PC-9 (cell line): ENCODE measurements around the gene ARID3A. TPM values are rescaled to one million over a fixed set of nuclear protein-coding genes. Genes with fewer than 3 reads are reported as not detected.
"Not testable (repeated sequence)": the region's sequence is repeated elsewhere in the genome, so short reads cannot be mapped to it uniquely, and the experiment has no call there.

Experiments
- BruUV-seq: library from RNA; stranded (reverse); fragments of 400-500 nt; replicated peaks from 2 replicates; lab custom pipeline; 2021; lab: Mats Ljungman, UMichigan
- CTCF ChIA-PET: fragments of 300-600 bp; sonication (Branson Sonifier 250); formaldehyde crosslinking; loops from one replicate; lab custom pipeline; 2022; ENCODE audit warnings: antibody characterized with exemption; lab: Charles Lee
- POLR2A ChIA-PET: fragments of 300-600 bp; sonication (Branson Sonifier 250); formaldehyde crosslinking; loops from one replicate; lab custom pipeline; 2022; ENCODE audit warnings: antibody characterized with exemption; ENCODE audit not compliant: unreplicated experiment; lab: Charles Lee
- DNase-seq, 2 experiments: peaks; one replicate each; pipeline versions ENCODE4 v3.0.0 to v3.0.0-alpha.2; 2015 to 2022; ENCODE audit warnings: mixed read lengths in 1 of 2
- H2AFZ ChIP-seq: fragments of 200-600 bp; sonication (generic); 2 replicates; pipeline ENCODE4 v1.8.1; 2017; ENCODE audit warnings: antibody characterized with exemption
- H3F3A ChIP-seq: fragments of 200-600 bp; sonication (generic); 2 replicates; pipeline ENCODE4 v1.8.1; 2017; ENCODE audit warnings: antibody characterized with exemption, mild to moderate bottlenecking, low read depth; ENCODE audit not compliant: insufficient read depth
- H3K27ac ChIP-seq: fragments of 200-600 bp; sonication (generic); 2 replicates; pipeline ENCODE4 v1.6.1; 2016; ENCODE audit warnings: mixed run types
- H3K27me3 ChIP-seq: fragments of 200-600 bp; sonication (generic); 2 replicates; pipeline ENCODE4 v1.6.1; 2016; ENCODE audit warnings: low read depth, mixed run types; ENCODE audit not compliant: insufficient read depth
- H3K36me3 ChIP-seq: fragments of 200-600 bp; sonication (generic); 2 replicates; pipeline ENCODE4 v1.6.1; 2016; ENCODE audit warnings: low read depth, mixed run types
- H3K4me1 ChIP-seq: fragments of 200-600 bp; sonication (generic); replicated peaks from 2 replicates; pipeline ENCODE4 v1.6.1; 2016; ENCODE audit warnings: mixed run types; ENCODE audit not compliant: insufficient read depth
- H3K4me2 ChIP-seq: fragments of 200-600 bp; sonication (generic); 2 replicates; pipeline ENCODE4 v1.6.1; 2017; ENCODE audit warnings: mixed run types
- H3K4me3 ChIP-seq: fragments of 200-600 bp; sonication (generic); 2 replicates; pipeline ENCODE4 v1.6.1; 2016; ENCODE audit warnings: mixed run types
- H3K79me2 ChIP-seq: fragments of 200-600 bp; sonication (generic); 2 replicates; pipeline ENCODE4 v1.6.1; 2017; ENCODE audit warnings: low read depth, mixed run types
- H3K9me2 ChIP-seq: fragments of 200-600 bp; sonication (generic); 2 replicates; pipeline ENCODE4 v1.8.1; 2017; ENCODE audit warnings: mild to moderate bottlenecking; ENCODE audit not compliant: insufficient read depth
- H3K9me3 ChIP-seq: fragments of 200-600 bp; sonication (generic); 2 replicates; pipeline ENCODE4 v1.8.1; 2016; ENCODE audit warnings: low read depth; ENCODE audit not compliant: insufficient read depth
- H4K20me1 ChIP-seq: fragments of 200-600 bp; sonication (generic); 2 replicates; pipeline ENCODE4 v1.8.1; 2017; ENCODE audit not compliant: insufficient read depth
- EZH2 ChIP-seq: fragments of 200-600 bp; sonication (generic); IDR thresholded peaks from 2 replicates; pipeline ENCODE4 v1.8.0; 2017; ENCODE audit warnings: antibody characterized with exemption, low read depth
- intact Hi-C: fragments of 100-400 bp; cut with micrococcal nuclease; formaldehyde crosslinking; loops from one replicate; pipeline ENCODE4 v1.10.0; 2022; ENCODE audit not compliant: unreplicated experiment
- total RNA-seq: library from RNA; stranded (reverse); gene quantifications from 2 replicates; pipeline ENCODE4 v1.2.3, GENCODE V29; 2021
- TF ChIP-seq, protein P1 (sequence below): fragments of 200-600 bp; sonication (generic); conservative IDR thresholded peaks from 2 replicates; pipeline ENCODE4 v1.6.1; 2017; ENCODE audit warnings: mixed run types, antibody characterized with exemption, mild to moderate bottlenecking, moderate library complexity

Gene ARID3A
- total RNA-seq, 1 experiment from 2014 or later: 10.7 TPM

DNA sequence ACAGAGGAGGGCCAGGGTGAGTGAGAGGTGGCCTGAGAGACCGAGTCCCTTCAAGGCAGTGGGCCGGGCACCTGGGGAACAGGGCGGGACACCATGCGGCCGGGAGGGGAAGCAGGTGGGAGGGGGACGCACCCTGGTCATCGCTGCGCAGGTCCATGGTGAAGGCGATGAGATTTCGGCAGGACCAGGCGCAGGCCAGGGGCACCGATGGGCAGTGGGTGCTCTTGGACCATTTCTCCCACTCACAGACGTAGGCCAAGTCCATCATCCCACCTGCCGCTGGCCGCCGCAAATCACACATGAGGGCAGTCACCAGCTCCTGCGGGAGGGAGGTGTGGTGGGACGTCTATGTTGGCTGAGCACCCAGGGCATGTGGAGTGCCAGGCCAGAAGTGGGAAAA, 35.0 kb upstream of the ARID3A start:
- 0 out of 2 replicates have a peak, but pooled peaks cover 8% of the 10 kb centered on the region for H3K36me3 ChIP-seq
- H3K27ac ChIP-seq: no peak overlapping the region
- no peak overlapping the region for H3K4me2 ChIP-seq
- peaks cover 19% of the 10 kb centered on the region; the same call in 1 of the 2 replicates for H4K20me1 ChIP-seq
- intact Hi-C loops: no loop called here
- H2AFZ ChIP-seq: no peak overlapping the region
- POLR2A ChIA-PET: no interaction called here
- H3K4me3 ChIP-seq: no peak overlapping the region
- TF ChIP-seq, protein P1, sequence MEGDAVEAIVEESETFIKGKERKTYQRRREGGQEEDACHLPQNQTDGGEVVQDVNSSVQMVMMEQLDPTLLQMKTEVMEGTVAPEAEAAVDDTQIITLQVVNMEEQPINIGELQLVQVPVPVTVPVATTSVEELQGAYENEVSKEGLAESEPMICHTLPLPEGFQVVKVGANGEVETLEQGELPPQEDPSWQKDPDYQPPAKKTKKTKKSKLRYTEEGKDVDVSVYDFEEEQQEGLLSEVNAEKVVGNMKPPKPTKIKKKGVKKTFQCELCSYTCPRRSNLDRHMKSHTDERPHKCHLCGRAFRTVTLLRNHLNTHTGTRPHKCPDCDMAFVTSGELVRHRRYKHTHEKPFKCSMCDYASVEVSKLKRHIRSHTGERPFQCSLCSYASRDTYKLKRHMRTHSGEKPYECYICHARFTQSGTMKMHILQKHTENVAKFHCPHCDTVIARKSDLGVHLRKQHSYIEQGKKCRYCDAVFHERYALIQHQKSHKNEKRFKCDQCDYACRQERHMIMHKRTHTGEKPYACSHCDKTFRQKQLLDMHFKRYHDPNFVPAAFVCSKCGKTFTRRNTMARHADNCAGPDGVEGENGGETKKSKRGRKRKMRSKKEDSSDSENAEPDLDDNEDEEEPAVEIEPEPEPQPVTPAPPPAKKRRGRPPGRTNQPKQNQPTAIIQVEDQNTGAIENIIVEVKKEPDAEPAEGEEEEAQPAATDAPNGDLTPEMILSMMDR: no peak
- no peak for TF ChIP-seq EZH2
- H3K4me1 ChIP-seq: no peaks in the 10 kb centered on the region
- no peak for DNase-seq
- peaks cover 32% of the 10 kb centered on the region for H3F3A ChIP-seq
- H3K27me3 ChIP-seq: no peaks in the 10 kb centered on the region
- no peaks in the 10 kb centered on the region for H3K9me2 ChIP-seq
- no TSS peak for BruUV-seq
- H3K9me3 ChIP-seq: no peaks in the 10 kb centered on the region
- peaks cover 6% of the 10 kb centered on the region; the same call in 1 of the 2 replicates for H3K79me2 ChIP-seq
- CTCF ChIA-PET: no interaction called here

DNA sequence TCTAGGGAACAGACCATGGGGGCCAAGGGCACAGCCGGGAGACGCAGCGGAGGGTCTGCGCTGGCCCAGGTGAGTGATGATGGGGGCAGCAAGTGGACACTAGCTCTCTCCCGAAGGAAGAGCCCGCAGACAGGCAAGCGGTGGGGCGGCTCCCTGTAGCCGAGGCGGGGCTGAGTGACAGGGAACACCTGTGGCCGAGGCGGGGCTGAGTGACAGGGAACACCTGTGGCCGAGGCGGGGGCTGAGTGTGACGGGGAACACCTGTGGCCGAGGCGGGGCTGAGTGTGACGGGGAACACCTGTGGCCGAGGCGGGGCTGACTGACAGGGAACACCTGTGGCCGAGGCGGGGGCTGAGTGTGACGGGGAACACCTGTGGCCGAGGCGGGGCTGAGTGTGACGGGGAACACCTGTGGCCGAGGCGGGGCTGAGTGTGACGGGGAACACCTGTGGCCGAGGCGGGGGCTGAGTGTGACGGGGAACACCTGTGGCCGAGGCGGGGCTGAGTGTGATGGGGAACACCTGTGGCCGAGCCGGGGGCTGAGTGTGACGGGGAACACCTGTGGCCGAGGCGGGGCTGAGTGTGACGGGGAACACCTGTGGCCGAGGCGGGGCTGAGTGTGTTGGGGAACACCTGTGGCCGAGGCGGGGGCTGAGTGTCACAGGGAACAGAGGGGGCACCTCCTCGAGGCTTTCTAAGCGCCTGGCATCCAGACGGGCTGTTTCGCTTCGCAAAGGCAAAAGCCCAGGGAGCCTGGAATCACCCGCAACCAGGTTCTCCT, 34.2 kb upstream of the ARID3A start:
- H2AFZ ChIP-seq, CTCF ChIA-PET, H3K27ac ChIP-seq: not testable (repeated sequence)

DNA sequence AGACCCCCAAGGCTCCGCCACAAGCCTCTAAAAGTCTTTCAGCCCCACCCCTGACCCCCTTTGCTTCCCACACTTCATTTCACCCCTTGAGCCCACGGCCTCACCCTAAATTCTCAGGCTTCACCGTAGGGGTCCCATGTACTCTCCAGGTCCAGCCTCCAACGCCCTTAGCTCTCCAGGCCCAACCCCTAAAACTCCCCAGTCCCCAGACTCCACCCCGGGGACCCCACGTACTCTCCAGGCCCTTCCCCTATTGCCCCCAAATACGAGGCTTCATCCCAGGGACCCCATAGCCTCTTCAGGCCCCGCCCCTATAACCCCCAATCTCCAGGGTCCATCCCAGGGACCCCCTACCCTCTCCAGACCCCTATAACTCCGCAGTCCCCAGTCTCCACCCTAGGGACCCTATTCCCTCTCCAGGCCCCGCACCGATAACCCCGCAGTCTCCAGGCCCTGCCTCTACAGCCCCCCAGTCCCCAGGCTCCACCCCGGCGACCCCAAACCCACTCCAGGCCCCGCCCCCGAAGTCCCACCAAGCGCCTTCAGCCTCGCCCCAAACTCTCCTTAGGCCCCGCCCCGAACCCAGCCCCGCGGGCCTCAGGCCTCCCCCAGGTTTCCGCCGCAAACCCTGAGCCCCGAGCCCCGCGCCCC, 33.5 kb upstream of the ARID3A start:
- ChIA-PET POLR2A (no interaction called here), CTCF (no interaction called here)
- Histone ChIP-seq H4K20me1 (peaks cover 16% of the 10 kb centered on the region; the same call in 1 of the 2 replicates), H3K9me2 (no peaks in the 10 kb centered on the region), H3K9me3 (no peaks in the 10 kb centered on the region), H2AFZ (no peak overlapping the region), H3K36me3 (0 out of 2 replicates have a peak, but pooled peaks cover 2% of the 10 kb centered on the region), H3K4me1 (no peaks in the 10 kb centered on the region), H3K4me3 (peak overlapping the region; percentile 85), H3F3A (peaks cover 28% of the 10 kb centered on the region), H3K4me2 (peak overlapping the region; percentile 67), H3K27ac (no peak overlapping the region; the same call in 1 of the 2 replicates), H3K27me3 (no peaks in the 10 kb centered on the region), H3K79me2 (peaks cover 6% of the 10 kb centered on the region; the same call in 1 of the 2 replicates)
- no peak for TF ChIP-seq EZH2
- TF ChIP-seq, protein P1: no peak
- BruUV-seq: no TSS peak
- intact Hi-C loops: no loop called here
- no peak for DNase-seq

More for the DNA sequence above, 34.2 kb upstream of the ARID3A start:
- intact Hi-C loops, POLR2A ChIA-PET, H3K27me3 ChIP-seq, H3K4me1 ChIP-seq, H3K36me3 ChIP-seq, H3K9me3 ChIP-seq, DNase-seq, H3K9me2 ChIP-seq, H3K79me2 ChIP-seq: not testable (repeated sequence)
- Histone ChIP-seq H4K20me1 (peaks cover 16% of the 10 kb centered on the region; the same call in 1 of the 2 replicates), H3K4me2 (peak overlapping the region; percentile 67), H3K4me3 (peak overlapping the region; percentile 85; the same call in 1 of the 2 replicates), H3F3A (peaks cover 32% of the 10 kb centered on the region)
- TSS peak; percentile 30 for BruUV-seq
